ENCODE data around the gene C1QTNF12.

DNA sequence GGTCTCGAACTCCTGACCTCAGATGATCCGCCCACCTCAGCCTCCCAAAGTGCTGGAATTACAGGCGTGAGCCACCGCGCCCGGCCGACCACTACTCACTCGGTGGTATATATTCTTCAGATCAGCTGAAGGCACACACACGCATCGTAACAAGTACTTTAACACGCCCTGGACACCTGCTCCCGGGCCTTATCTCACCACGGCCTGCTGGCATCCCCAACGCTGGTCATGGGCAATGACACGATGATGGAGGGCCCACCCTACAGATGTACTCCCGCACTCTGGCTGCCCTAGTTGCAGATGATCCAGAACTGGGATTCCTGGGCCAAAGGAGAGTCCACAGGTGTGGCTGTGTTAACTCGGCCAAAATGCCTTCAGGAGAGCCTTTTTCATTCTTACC lies 15.5 kb upstream of the C1QTNF12 start:
- TF ChIP-seq, protein P1, sequence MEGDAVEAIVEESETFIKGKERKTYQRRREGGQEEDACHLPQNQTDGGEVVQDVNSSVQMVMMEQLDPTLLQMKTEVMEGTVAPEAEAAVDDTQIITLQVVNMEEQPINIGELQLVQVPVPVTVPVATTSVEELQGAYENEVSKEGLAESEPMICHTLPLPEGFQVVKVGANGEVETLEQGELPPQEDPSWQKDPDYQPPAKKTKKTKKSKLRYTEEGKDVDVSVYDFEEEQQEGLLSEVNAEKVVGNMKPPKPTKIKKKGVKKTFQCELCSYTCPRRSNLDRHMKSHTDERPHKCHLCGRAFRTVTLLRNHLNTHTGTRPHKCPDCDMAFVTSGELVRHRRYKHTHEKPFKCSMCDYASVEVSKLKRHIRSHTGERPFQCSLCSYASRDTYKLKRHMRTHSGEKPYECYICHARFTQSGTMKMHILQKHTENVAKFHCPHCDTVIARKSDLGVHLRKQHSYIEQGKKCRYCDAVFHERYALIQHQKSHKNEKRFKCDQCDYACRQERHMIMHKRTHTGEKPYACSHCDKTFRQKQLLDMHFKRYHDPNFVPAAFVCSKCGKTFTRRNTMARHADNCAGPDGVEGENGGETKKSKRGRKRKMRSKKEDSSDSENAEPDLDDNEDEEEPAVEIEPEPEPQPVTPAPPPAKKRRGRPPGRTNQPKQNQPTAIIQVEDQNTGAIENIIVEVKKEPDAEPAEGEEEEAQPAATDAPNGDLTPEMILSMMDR (conservative IDR thresholded peaks at IDR 0.05; ENCODE audit: low read depth in 2 of 2), result no peak
- TF ChIP-seq EZH2 (IDR thresholded peaks at IDR 0.05; ENCODE audit: low read depth, unreplicated experiment) (no peak), POLR2AphosphoS5 (IDR thresholded peaks at IDR 0.05; ENCODE audit: low read depth) (no peak), EZH2phosphoT487 (IDR thresholded peaks at IDR 0.05; ENCODE audit: unreplicated experiment) (no peak), ZNF331 (CRISPR knock-in tag; IDR thresholded peaks at IDR 0.05; ENCODE audit: low read depth) (no peak), JUNB (IDR thresholded peaks at IDR 0.05; ENCODE audit: unreplicated experiment) (no peak), ETS1 (IDR thresholded peaks at IDR 0.05) (no peak), ZNF114 (CRISPR knock-in tag; IDR thresholded peaks at IDR 0.05) (no peak), CREB1 (CRISPR knock-in tag; IDR thresholded peaks at IDR 0.05; ENCODE audit: low read depth) (no peak), REST (IDR thresholded peaks at IDR 0.05; ENCODE audit: unreplicated experiment) (no peak), NANOG (IDR thresholded peaks at IDR 0.05; ENCODE audit: borderline replicate concordance) (no peak), STAT1 (IDR thresholded peaks at IDR 0.05; ENCODE audit: unreplicated experiment) (no peak)
- TF ChIP-seq, protein P2, sequence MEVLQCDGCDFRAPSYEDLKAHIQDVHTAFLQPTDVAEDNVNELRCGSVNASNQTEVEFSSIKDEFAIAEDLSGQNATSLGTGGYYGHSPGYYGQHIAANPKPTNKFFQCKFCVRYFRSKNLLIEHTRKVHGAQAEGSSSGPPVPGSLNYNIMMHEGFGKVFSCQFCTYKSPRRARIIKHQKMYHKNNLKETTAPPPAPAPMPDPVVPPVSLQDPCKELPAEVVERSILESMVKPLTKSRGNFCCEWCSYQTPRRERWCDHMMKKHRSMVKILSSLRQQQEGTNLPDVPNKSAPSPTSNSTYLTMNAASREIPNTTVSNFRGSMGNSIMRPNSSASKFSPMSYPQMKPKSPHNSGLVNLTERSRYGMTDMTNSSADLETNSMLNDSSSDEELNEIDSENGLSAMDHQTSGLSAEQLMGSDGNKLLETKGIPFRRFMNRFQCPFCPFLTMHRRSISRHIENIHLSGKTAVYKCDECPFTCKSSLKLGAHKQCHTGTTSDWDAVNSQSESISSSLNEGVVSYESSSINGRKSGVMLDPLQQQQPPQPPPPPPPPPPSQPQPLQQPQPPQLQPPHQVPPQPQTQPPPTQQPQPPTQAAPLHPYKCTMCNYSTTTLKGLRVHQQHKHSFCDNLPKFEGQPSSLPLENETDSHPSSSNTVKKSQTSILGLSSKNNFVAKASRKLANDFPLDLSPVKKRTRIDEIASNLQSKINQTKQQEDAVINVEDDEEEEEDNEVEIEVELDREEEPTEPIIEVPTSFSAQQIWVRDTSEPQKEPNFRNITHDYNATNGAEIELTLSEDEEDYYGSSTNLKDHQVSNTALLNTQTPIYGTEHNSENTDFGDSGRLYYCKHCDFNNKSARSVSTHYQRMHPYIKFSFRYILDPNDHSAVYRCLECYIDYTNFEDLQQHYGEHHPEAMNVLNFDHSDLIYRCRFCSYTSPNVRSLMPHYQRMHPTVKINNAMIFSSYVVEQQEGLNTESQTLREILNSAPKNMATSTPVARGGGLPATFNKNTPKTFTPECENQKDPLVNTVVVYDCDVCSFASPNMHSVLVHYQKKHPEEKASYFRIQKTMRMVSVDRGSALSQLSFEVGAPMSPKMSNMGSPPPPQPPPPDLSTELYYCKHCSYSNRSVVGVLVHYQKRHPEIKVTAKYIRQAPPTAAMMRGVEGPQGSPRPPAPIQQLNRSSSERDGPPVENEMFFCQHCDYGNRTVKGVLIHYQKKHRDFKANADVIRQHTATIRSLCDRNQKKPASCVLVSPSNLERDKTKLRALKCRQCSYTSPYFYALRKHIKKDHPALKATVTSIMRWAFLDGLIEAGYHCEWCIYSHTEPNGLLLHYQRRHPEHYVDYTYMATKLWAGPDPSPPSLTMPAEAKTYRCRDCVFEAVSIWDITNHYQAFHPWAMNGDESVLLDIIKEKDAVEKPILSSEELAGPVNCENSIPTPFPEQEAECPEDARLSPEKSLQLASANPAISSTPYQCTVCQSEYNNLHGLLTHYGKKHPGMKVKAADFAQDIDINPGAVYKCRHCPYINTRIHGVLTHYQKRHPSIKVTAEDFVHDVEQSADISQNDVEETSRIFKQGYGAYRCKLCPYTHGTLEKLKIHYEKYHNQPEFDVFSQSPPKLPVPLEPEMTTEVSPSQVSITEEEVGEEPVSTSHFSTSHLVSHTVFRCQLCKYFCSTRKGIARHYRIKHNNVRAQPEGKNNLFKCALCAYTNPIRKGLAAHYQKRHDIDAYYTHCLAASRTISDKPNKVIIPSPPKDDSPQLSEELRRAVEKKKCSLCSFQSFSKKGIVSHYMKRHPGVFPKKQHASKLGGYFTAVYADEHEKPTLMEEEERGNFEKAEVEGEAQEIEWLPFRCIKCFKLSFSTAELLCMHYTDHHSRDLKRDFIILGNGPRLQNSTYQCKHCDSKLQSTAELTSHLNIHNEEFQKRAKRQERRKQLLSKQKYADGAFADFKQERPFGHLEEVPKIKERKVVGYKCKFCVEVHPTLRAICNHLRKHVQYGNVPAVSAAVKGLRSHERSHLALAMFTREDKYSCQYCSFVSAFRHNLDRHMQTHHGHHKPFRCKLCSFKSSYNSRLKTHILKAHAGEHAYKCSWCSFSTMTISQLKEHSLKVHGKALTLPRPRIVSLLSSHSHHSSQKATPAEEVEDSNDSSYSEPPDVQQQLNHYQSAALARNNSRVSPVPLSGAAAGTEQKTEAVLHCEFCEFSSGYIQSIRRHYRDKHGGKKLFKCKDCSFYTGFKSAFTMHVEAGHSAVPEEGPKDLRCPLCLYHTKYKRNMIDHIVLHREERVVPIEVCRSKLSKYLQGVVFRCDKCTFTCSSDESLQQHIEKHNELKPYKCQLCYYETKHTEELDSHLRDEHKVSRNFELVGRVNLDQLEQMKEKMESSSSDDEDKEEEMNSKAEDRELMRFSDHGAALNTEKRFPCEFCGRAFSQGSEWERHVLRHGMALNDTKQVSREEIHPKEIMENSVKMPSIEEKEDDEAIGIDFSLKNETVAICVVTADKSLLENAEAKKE (CRISPR knock-in tag; IDR thresholded peaks at IDR 0.05), result no peak
